ENCODE results near the gene CRTC3.
"Not testable (repeated sequence)": the region's sequence is repeated elsewhere in the genome, so short reads cannot be mapped to it uniquely, and the experiment has no call there.

Gene CRTC3

DNA sequence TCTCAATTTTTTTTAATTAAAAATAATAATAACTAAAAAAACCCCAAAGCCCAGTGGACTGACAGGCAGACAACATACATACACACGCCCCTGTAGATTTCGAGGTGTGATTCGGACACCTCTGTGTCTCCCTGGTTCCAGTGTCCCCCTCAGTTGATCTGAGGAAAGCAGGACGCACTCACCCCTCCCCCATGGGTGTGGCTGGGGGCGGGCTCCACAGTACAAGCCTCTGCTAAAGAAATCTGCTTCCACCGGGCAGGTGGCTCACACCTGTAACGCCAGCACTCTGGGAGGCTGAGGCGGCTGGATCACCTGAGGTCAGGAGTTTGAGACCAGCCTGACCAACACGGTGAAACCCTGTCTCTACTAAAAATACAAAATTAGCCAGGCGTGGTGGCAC lies 153.6 kb downstream of the CRTC3 start:
- no peak for DNase-seq

- no peak for DNase-seq
Observed at GRCh38 chr15:90683876-90684275, 154.2 kb downstream of the CRTC3 start.

DNA sequence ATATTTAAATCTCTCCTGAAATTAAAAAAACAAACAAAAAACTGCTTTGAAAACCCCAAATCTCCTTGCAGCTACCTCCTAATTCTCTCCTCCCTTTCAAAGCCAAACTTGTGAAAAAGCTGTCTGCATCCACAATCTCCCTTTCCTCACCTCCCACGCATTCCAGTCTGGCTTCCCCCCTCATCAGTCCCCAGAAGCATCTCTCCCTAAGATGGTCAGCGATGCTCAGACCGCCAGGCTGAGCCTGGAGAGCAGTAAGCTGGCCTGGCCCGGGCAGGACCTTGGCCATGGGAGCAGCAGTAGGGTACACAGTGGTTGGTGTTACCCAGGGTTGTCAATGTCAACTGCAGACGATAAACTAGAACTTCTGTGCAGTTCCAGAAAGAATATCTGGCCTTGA lies 154.6 kb downstream of the CRTC3 start:
- DNase-seq = no peak

DNA sequence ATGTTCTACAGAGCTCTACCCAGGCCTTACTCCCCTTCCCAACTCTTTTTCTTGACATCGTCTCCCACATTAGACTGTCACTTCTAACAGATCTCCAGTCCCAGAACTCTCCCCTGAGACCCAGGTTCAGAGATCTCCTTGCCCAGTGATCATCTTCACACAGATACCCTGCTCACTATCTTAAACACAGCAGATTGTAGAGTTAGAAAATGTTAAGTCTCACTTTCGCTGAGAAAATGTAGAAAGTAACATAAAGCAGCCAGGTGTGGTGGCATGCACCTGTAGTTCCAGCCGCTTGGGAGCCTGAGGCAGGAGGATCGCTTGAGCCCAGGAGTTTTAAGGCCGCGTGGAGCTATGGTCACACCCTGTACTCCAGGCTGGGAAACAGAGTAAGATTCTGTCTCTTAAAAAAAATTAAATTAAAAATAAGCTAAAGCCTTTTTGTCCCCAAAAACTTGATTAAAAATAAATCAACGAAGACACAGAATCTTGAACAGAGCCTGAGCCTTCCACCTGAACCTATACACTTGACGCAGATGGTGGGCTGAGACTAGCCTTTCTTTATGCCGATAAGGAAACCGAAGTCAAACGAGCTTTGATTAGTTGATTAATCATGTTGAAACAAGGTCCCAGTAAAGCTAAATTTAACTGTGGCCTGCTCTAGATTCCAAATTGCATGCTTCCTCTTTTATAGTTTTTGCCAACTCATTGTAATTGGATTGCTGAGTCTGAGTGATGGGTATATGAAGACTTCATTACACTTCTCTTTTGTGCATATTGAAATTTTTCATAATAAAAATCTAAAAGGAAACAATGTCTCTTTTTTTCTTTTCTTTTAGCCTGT lies 156.1 kb downstream of the CRTC3 start:
- no peak for DNase-seq

GRCh38 chr15:90686435-90687218 lies 156.9 kb downstream of the CRTC3 start:
- DNase-seq = no peak

DNA sequence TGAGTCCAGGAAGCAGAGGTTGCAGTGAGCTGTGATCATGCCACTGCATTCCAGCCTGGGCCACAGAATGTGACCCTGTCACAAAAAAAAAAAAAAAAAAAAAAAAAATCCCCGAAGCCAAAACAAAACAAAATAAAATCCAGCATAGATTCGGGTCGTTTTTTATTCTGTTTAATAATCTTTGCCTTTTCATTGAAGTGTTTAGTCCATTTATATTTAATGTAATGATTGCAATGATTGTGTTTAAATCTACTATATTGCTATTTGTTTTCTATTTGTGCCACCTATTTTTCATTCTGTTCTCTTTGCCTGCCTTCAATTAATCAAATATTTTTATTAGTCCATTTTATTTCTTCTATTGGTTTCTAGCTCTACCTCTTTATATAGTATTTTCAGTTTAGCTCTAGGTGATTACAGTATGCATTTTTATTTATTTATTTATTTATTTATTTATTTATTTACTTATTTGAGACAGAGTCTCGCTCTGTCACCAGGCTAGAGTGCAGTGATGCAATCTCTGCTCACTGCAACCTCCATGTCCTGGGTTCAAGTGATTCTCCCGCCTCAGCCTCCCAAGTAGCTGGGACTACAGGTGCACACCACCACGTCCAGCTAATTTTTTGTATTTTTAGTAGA lies 159.7 kb downstream of the CRTC3 start:
- DNase-seq = not testable (repeated sequence)

GRCh38 chr15:90690585-90690984 lies 160.9 kb downstream of the CRTC3 start:
- no peak for DNase-seq

- no peak for DNase-seq
Observed at GRCh38 chr15:90691369-90691768, 161.6 kb downstream of the CRTC3 start.

DNA sequence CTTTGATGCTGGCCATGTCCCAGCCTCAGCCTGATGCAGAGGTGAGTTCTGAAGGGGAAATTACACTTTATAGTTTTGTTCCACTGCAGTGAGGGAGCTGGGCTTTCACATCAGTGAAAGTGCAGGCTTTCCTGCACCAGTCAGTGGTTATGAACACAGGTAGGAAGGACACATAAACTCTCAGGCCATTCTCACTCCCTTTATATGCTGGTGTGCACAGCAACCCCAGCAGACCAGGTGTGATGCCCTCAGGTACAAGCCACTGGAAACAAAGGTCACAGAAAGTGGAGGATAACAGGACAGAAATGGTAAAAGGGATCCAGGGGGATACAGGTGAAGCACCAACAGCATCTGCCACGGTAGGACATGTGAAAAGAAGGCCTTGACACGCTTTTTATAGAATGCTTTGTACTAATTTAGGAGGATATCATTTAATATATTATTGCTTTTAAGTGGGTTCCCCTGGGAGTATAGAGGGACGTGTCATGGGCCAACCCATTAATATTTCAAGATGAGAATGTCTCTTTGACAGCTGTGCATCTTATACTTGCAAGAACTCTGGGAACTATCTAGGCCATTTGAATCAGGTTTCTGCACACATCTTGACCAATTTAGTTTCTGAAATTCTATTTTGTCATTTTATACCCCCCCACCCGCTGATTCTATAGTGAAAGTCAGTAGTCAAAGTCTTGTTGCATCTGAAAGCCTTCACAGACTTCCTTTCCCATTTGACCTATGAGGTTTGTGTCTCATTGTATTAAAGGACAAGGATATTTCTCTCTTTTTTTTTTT lies 162.5 kb downstream of the CRTC3 start:
- no peak for DNase-seq

Measured in NCI-H1417 treated with DMSO at 0.1 percent for 48 hours (cell line).